GM12875 (cell line): ENCODE results near the gene CSNK2B.

Experiments
- H3K4me3 ChIP-seq: one replicate; pipeline ENCODE4 v1.5.1; 2011; ENCODE audit warnings: low read depth, low read length, control low read depth
- TF ChIP-seq, protein P1 (sequence below): IDR thresholded peaks from 2 replicates; pipeline ENCODE4 v1.5.1; 2011; ENCODE audit warnings: low read depth, mild to moderate bottlenecking, control low read depth, inconsistent platforms, low read length, moderate library complexity, borderline replicate concordance; ENCODE audit not compliant: insufficient read depth

Gene CSNK2B

DNA sequence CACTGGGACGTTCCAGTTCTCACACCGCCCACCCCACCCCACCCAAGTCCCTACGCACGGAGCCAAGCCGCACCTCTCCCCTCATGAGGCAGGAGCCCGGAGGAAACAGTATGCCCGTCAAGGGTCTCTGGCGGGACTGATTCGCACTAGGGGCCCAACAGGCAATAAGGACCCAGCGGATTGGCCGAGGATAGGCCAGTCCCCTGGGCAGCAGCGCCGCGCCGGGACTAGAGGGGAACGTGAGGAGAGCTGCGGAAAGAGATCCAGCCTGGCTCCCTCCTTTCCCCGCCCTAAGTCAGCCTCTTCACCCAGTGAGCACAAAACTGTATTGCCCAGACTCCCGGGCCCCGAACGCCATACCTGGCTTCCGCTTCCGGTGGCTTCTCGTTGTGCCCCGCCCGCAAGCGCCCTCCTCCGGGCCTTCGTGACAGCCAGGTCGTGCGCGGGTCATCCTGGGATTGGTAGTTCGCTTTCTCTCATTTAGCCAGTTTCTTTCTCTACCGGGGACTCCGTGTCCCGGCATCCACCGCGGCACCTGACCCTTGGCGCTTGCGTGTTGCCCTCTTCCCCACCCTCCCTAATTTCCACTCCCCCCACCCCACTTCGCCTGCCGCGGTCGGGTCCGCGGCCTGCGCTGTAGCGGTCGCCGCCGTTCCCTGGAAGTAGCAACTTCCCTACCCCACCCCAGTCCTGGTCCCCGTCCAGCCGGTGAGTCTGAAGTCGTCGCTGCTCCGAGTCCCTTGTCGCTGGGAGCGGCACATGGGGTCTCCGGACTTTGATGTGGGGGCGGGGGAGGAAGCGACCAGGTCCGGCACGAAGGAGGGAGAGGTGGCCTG lies at the start of gene CSNK2B:
TSS of gene CSNK2B (plus strand) at position 580 of the 836 bp plus-strand sequence. CDS start 752 bp downstream, outside the sequence.
- H3K4me3 ChIP-seq, result peak within 1 kb of the TSS; percentile 68
- TF ChIP-seq, protein P1, sequence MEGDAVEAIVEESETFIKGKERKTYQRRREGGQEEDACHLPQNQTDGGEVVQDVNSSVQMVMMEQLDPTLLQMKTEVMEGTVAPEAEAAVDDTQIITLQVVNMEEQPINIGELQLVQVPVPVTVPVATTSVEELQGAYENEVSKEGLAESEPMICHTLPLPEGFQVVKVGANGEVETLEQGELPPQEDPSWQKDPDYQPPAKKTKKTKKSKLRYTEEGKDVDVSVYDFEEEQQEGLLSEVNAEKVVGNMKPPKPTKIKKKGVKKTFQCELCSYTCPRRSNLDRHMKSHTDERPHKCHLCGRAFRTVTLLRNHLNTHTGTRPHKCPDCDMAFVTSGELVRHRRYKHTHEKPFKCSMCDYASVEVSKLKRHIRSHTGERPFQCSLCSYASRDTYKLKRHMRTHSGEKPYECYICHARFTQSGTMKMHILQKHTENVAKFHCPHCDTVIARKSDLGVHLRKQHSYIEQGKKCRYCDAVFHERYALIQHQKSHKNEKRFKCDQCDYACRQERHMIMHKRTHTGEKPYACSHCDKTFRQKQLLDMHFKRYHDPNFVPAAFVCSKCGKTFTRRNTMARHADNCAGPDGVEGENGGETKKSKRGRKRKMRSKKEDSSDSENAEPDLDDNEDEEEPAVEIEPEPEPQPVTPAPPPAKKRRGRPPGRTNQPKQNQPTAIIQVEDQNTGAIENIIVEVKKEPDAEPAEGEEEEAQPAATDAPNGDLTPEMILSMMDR, result no peak

DNA sequence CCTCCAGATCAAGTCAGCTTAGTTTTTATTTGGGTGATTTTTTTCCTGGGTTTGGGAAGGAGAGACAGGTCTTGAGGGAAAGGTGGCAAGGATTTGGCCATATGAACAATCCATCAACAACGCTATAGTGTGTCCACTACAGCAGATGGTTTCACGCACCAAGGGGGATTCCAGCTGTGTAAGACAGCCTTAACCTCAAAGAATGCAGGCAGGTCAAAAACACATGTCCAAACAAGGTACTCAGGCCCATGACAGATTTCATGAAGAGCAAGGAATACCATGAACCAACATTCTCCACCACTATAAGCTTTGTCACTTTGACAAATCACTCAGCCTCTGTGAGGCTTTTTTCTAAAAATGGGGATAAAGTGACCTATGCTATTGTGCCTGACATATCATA lies 48.9 kb upstream of the CSNK2B start:
- H3K4me3 ChIP-seq, result no peak overlapping the region
- TF ChIP-seq, protein P1, result no peak

DNA sequence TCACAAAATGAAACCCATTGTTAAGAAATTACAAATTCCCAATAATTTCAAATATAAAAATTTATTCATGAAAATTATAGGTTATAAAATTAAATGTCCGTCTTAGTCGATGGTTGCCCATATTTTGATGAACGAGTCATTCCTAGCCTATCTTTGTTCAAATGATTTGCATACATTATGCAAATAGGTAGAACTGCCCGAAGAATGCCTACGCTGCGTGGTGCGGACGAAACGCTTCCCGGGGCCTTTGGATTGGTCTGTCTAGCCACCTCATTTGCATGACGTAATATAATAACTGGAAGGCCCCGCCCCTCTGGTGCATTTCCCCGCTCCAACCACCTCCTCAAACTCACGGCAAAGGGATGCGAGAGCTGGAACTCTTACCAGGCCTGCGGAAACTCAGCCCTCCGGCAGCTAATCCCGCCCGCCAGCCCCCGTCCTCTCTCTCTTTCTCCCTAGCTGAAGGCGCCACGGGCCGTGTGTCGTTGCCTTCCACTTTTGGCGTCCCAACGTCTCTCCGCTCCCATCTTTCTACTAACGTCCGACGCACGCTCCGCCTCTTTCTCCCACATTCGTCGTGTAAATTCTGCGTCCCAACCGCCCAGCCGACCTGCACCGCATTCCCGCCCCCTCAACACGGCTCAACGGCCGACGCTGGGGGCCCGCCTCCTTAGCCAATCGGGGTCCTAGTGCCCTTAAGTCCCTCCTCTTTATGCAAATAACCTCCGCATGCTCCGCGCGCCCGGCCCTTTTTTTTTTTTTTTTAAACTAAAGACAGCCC lies 45.9 kb upstream of the CSNK2B start:
- TF ChIP-seq, protein P1, result no peak
- peak overlapping the region; percentile 58 for H3K4me3 ChIP-seq

DNA sequence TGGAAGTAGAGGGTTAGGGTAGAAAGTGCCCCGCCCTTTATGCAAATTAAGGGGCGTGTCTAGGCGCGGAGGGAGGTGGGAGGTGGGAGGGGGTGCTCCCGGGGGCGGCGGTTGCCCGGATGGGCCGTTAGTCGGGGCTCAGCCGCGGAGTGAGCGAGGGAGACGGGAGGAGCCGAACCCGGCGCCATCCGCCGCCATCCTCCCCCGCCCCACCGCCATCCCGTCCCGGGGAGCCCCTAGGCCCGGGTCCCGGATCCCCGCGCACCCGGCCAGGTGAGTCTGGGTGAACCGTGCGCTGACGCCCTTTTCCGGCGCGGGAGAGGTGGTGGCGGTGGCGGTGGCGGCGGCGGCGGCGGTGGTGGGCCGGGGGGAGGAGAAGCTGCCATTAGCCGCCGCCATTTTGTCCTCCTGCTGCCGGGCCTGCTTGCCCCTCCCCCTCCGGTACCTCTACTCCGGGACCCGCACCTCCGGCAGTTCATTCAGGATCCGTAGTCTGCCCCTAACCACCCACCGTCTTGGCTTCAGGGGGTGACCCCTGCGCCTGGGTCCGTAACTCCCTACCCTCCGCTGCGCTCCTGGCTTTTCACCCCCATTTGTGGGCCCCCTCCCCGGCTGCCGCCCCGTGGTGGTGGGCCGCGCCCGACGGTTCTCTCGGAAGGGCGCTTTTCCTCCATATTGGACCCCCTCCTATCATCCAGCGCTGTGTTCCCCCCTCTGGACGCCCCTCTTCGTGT lies 45.1 kb upstream of the CSNK2B start, which contains the start of gene PRRC2A:
TSS of gene PRRC2A (plus strand) at position 130 of the 734 bp plus-strand sequence. CDS start 2,075 bp downstream, outside the sequence.
- peak within 1 kb of the TSS; percentile 69 for H3K4me3 ChIP-seq
- TF ChIP-seq, protein P1, result no peak

DNA sequence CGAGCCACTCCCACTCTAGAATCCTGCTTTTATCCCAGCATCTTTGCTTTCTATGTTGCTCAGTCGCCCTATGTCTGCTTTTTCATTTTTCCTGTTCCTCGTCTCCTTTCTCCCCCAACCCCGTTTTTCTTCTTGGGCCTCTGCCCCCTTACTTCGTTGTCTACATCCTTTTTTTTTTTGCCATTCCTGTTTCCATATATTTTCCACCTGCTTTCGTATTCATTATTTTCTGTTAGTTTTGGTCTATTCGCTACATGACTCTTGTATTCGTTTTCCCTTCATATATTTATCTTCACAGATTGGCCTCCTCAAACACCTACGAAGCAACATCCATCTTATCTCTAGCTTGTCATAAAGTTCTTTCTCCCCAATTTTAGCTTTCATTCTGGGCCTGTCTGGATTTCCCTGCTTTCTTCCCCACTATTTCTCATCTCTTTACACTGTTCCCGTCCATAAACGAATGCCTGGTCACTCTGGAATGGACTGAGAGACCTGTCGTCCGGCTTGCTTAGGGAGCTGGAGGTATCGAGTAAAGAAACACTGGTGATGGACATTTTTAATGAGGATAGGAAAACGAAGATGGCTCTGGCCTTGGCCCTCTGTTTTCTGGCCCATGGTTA lies 44.5 kb upstream of the CSNK2B start:
- H3K4me3 ChIP-seq, result peak overlapping the region; percentile 69
- TF ChIP-seq, protein P1, result no peak

DNA sequence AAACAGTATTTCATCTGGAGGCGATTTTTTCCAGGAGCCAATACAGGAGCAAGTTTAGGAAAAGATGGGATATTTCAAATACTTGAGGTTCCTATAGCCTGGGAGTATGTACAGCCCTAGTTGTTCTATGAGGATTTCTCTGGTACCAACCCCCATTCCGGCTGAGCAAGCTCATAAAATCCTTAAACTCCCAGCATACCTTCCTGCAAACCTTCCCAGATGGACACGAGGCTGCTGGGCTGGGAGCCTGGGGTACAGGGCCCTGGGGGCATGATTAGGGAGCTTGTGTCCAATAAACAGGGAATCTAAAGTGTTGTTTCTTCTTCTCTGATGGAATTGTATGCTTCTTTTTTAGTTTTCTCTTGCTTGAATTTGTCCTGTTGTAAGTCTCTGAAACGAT lies 43.9 kb upstream of the CSNK2B start:
- peak overlapping the region; percentile 69 for H3K4me3 ChIP-seq
- TF ChIP-seq, protein P1, result no peak
